Astrocyte (in vitro differentiated cells and primary cell): ENCODE measurements around the gene CARS1. TPM values are rescaled to one million over a fixed set of nuclear protein-coding genes. Genes with fewer than 3 reads are reported as not detected.

Source experiments
- DNase-seq: peaks from one replicate; pipeline ENCODE4 v3.0.0-alpha.2; 2010; ENCODE audit warnings: low read depth
- FAIRE-seq: peaks from 2 replicates; lab custom pipeline; 2011; peaks lifted over from hg19 to GRCh38; lab: Jason Lieb, UNC
- H2AFZ ChIP-seq: 2 replicates; pipeline ENCODE4 v1.6.0; 2012; ENCODE audit warnings: low read depth, low read length, inconsistent platforms
- H3K27ac ChIP-seq: 2 replicates; pipeline ENCODE4 v1.5.1; 2011; ENCODE audit warnings: low read depth, low read length, inconsistent platforms
- H3K27me3 ChIP-seq: 2 replicates; pipeline ENCODE4 v1.6.0; 2011; ENCODE audit warnings: low read length, inconsistent platforms; ENCODE audit not compliant: insufficient read depth
- H3K36me3 ChIP-seq: 2 replicates; pipeline ENCODE4 v1.5.1; 2011; ENCODE audit warnings: low read length, inconsistent platforms; ENCODE audit not compliant: insufficient read depth
- H3K4me1 ChIP-seq: 2 replicates; pipeline ENCODE4 v1.5.1; 2011; ENCODE audit warnings: low read length, inconsistent platforms; ENCODE audit not compliant: insufficient read depth
- H3K4me2 ChIP-seq: 2 replicates; pipeline ENCODE4 v1.6.0; 2012; ENCODE audit warnings: low read length, inconsistent platforms
- H3K4me3 ChIP-seq: 2 replicates; pipeline ENCODE4 v1.5.1; 2011; ENCODE audit warnings: low read depth, mild to moderate bottlenecking, low read length, inconsistent platforms; ENCODE audit not compliant: insufficient read depth
- H3K79me2 ChIP-seq: 2 replicates; pipeline ENCODE4 v1.6.0; 2012; ENCODE audit warnings: mild to moderate bottlenecking, low read length, inconsistent platforms; ENCODE audit not compliant: insufficient read depth
- H3K9ac ChIP-seq: 2 replicates; pipeline ENCODE4 v1.6.0; 2012; ENCODE audit warnings: mild to moderate bottlenecking, low read length, inconsistent platforms
- H3K9me3 ChIP-seq: 2 replicates; pipeline ENCODE4 v1.5.1; 2012; ENCODE audit warnings: low read depth, mild to moderate bottlenecking, low read length, inconsistent platforms; ENCODE audit not compliant: insufficient read depth
- H4K20me1 ChIP-seq: 2 replicates; pipeline ENCODE4 v1.6.0; 2012; ENCODE audit warnings: low read length, inconsistent platforms; ENCODE audit not compliant: insufficient read depth
- H3K27ac Mint-ChIP-seq: one replicate; pipeline ENCODE4 v1.8.0; 2021; ENCODE audit warnings: mild to moderate bottlenecking, mixed read lengths; ENCODE audit not compliant: unreplicated experiment
- H3K27me3 Mint-ChIP-seq: one replicate; pipeline ENCODE4 v1.8.0; 2021; ENCODE audit warnings: low read depth, mixed read lengths; ENCODE audit not compliant: unreplicated experiment
- H3K36me3 Mint-ChIP-seq: one replicate; pipeline ENCODE4 v1.8.0; 2021; ENCODE audit warnings: low read depth, mixed read lengths; ENCODE audit not compliant: unreplicated experiment
- H3K4me1 Mint-ChIP-seq: one replicate; pipeline ENCODE4 v1.8.0; 2021; ENCODE audit warnings: low read depth, mixed read lengths; ENCODE audit not compliant: unreplicated experiment
- H3K4me3 Mint-ChIP-seq: one replicate; pipeline ENCODE4 v1.8.0; 2021; ENCODE audit warnings: mild to moderate bottlenecking, moderate library complexity, mixed read lengths; ENCODE audit not compliant: unreplicated experiment
- H3K9me3 Mint-ChIP-seq: one replicate; pipeline ENCODE4 v1.8.0; 2021; ENCODE audit warnings: mild to moderate bottlenecking, mixed read lengths; ENCODE audit not compliant: unreplicated experiment
- CTCF ChIP-seq: IDR thresholded peaks from 2 replicates; pipeline ENCODE4 v1.5.1; 2011; ENCODE audit warnings: low read depth, mild to moderate bottlenecking, inconsistent platforms, low read length, moderate library complexity; ENCODE audit not compliant: insufficient read depth
- EZH2 ChIP-seq: IDR thresholded peaks from 2 replicates; pipeline ENCODE4 v1.6.1; 2012; ENCODE audit warnings: mild to moderate bottlenecking, low read length, inconsistent platforms; ENCODE audit not compliant: insufficient read depth
- total RNA-seq: library from RNA; stranded (reverse); gene quantifications from 2 replicates; pipeline ENCODE4 v1.2.1, GENCODE V29; 2021

The CARS1 gene
- total RNA-seq, 1 donor from 2014 or later, result 123 TPM

- H3K27me3 ChIP-seq, result no peaks in the 10 kb centered on the region
- peaks cover 14% of the 10 kb centered on the region for H3K4me1 Mint-ChIP-seq
- H3K27me3 Mint-ChIP-seq, result no peaks in the 10 kb centered on the region
- peaks cover 1% of the 10 kb centered on the region for H3K9me3 Mint-ChIP-seq
- no peaks in the 10 kb centered on the region for H3K9me3 ChIP-seq
- FAIRE-seq (no peak), DNase-seq (no peak)
- H3K36me3 ChIP-seq, result no peaks in the 10 kb centered on the region
- H3K27ac ChIP-seq, result no peak overlapping the region
- no peak overlapping the region for H3K4me3 ChIP-seq
- H3K36me3 Mint-ChIP-seq, result peaks cover 8% of the 10 kb centered on the region
- H3K4me3 Mint-ChIP-seq, result no peak overlapping the region
- H3K4me1 ChIP-seq, result peaks cover 27% of the 10 kb centered on the region
- no peak overlapping the region for H3K4me2 ChIP-seq
- H3K79me2 ChIP-seq, result no peaks in the 10 kb centered on the region
- no peak overlapping the region for H3K27ac Mint-ChIP-seq
- H3K9ac ChIP-seq, result no peak overlapping the region
- TF ChIP-seq EZH2, result no peak
- no peak for TF ChIP-seq CTCF
- H2AFZ ChIP-seq, result no peak overlapping the region
- H4K20me1 ChIP-seq, result peaks cover 7% of the 10 kb centered on the region
Observed at GRCh38 chr11:3092603-3093141, 35.4 kb upstream of the CARS1 start.

DNA sequence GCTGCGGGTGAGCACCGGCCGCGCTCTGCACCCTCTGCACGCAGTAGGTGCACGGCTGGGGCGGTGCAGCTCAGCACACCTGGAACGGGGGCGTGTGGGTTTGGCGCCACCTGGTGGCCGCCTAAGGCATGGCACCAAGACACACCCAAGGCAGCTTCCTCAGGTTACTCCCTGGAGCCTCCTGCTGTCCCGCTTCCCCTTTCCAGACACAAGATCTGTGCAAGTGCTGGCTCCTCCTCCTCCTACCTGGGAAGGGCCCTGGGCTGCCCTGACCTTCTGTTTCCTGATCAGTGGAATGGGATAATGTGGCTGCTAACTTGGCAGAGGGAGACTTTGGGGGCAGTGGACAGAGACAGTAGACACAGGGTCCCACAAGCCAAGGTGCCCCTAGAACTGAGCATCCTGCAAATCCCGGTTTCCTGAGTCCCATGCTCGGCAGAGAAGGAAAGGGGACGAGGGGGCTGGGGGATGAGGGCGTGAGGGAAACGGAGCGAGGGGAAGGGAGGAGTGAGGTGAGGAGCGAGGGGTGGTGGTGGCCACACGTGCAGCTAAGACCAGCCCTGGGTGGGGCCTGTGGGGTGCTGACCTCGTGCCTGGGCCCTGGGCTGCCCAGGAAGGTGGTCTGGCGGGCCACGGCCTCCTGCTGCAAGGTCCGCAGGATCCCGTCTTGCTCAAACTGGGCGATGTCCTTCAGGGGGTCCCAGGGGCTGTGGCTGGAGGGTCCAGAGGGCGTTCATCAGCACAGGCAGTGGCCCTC lies 34.8 kb upstream of the CARS1 start:
- FAIRE-seq, result no peak
- peak; percentile 17 for DNase-seq

More for the DNA sequence above, 34.8 kb upstream of the CARS1 start:
- H4K20me1 ChIP-seq, result peaks cover 7% of the 10 kb centered on the region
- peaks cover 14% of the 10 kb centered on the region for H3K4me1 Mint-ChIP-seq
- no peaks in the 10 kb centered on the region for H3K79me2 ChIP-seq
- peaks cover 4% of the 10 kb centered on the region for H3K36me3 Mint-ChIP-seq
- no peaks in the 10 kb centered on the region for H3K27me3 Mint-ChIP-seq
- no peak overlapping the region for H3K27ac ChIP-seq
- no peak overlapping the region for H2AFZ ChIP-seq
- H3K27ac Mint-ChIP-seq, result no peak overlapping the region
- no peak overlapping the region for H3K4me3 ChIP-seq
- no peaks in the 10 kb centered on the region for H3K36me3 ChIP-seq
- H3K9me3 ChIP-seq, result no peaks in the 10 kb centered on the region
- no peaks in the 10 kb centered on the region for H3K27me3 ChIP-seq
- H3K9ac ChIP-seq, result no peak overlapping the region
- no peak overlapping the region for H3K4me3 Mint-ChIP-seq
- no peak overlapping the region for H3K4me2 ChIP-seq
- H3K9me3 Mint-ChIP-seq, result peaks cover 1% of the 10 kb centered on the region
- peaks cover 27% of the 10 kb centered on the region for H3K4me1 ChIP-seq
- no peak for TF ChIP-seq EZH2
- TF ChIP-seq CTCF, result peak; percentile 86
